RWPE2 (cell line): ENCODE data around the gene LATS1.
"Not testable (repeated sequence)": the region's sequence is repeated elsewhere in the genome, so short reads cannot be mapped to it uniquely, and the experiment has no call there.

Experiments
- ATAC-seq: fragments of 200-7000 bp; cut with Tn5 transposase; 3 replicates; pipeline ENCODE4 v1.9.1; 2021; ENCODE audit warnings: low read depth
- DNase-seq: peaks from one replicate; pipeline ENCODE4 v3.0.0-alpha.2; 2020; ENCODE audit warnings: low spot score
- H3K27ac ChIP-seq: fragments of 450-650 bp; 2 replicates; pipeline ENCODE4 v1.5.1; 2017; ENCODE audit warnings: mild to moderate bottlenecking; ENCODE audit not compliant: poor library complexity, severe bottlenecking
- H3K27me3 ChIP-seq: fragments of 250-450 bp; sonication (Bioruptor Pico); 2 replicates; pipeline ENCODE4 v1.5.1; 2021; ENCODE audit warnings: mild to moderate bottlenecking, moderate library complexity; ENCODE audit not compliant: insufficient read depth, poor library complexity, severe bottlenecking
- H3K36me3 ChIP-seq: fragments of 250-450 bp; sonication (Bioruptor Pico); 2 replicates; pipeline ENCODE4 v1.5.1; 2020; ENCODE audit warnings: low read depth, mild to moderate bottlenecking, moderate library complexity
- H3K4me1 ChIP-seq: fragments of 250-450 bp; sonication (Bioruptor Pico); 2 replicates; pipeline ENCODE4 v1.5.1; 2021; ENCODE audit warnings: mild to moderate bottlenecking, moderate library complexity; ENCODE audit not compliant: insufficient read depth, poor library complexity, severe bottlenecking
- H3K4me3 ChIP-seq: fragments of 250-450 bp; sonication (Bioruptor Pico); 2 replicates; pipeline ENCODE4 v1.5.1; 2021; ENCODE audit warnings: mild to moderate bottlenecking, moderate library complexity; ENCODE audit not compliant: severe bottlenecking
- H3K9me3 ChIP-seq: fragments of 250-450 bp; sonication (Bioruptor Pico); 2 replicates; pipeline ENCODE4 v1.5.1; 2021; ENCODE audit warnings: mild to moderate bottlenecking, moderate library complexity; ENCODE audit not compliant: severe bottlenecking
- CTCF ChIP-seq: fragments of 450-650 bp; IDR thresholded peaks from one replicate; pipeline ENCODE4 v1.5.1; 2017; ENCODE audit warnings: mild to moderate bottlenecking, moderate library complexity; ENCODE audit not compliant: poor library complexity, severe bottlenecking

LATS1 gene

DNA sequence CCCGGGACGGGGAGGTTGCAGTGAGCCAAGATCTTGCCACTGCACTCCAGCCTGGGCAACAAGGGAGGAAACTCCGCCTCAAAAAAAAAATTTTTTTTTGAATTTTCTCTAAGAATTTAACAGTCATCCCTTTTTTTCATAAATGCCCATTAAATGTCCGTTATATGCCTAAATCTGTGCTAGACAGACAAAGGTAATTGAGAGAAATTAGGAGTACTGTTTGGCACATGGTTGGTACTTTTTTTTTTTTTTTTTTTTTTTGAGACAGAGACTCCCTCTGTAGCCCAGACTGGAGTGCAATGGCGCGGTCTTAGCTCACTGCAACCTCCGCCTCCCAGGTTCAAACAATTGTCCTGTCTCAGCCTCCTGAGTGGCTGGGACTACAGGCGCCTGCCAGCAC is 33.3 kb upstream of the LATS1 start:
- TF ChIP-seq CTCF: no peak
- Histone ChIP-seq H3K27me3 (no peaks in the 10 kb centered on the region), H3K27ac (peak overlapping the region; percentile 71), H3K9me3 (no peaks in the 10 kb centered on the region), H3K4me3 (peak overlapping the region; percentile 84), H3K4me1 (peaks cover 12% of the 10 kb centered on the region), H3K36me3 (peaks cover 21% of the 10 kb centered on the region)
- DNase-seq: no peak
- no peak for ATAC-seq

GRCh38 chr6:149750136-149750609 is 32.3 kb upstream of the LATS1 start:
- TF ChIP-seq CTCF: no peak
- peak; percentile 59 for ATAC-seq
- peaks cover 12% of the 10 kb centered on the region for H3K4me1 ChIP-seq
- peak overlapping the region; percentile 71 for H3K27ac ChIP-seq
- H3K4me3 ChIP-seq: peak overlapping the region; percentile 84
- DNase-seq: peak; percentile 75
- H3K27me3 ChIP-seq: no peaks in the 10 kb centered on the region
- no peaks in the 10 kb centered on the region for H3K9me3 ChIP-seq
- H3K36me3 ChIP-seq: peaks cover 20% of the 10 kb centered on the region

DNA sequence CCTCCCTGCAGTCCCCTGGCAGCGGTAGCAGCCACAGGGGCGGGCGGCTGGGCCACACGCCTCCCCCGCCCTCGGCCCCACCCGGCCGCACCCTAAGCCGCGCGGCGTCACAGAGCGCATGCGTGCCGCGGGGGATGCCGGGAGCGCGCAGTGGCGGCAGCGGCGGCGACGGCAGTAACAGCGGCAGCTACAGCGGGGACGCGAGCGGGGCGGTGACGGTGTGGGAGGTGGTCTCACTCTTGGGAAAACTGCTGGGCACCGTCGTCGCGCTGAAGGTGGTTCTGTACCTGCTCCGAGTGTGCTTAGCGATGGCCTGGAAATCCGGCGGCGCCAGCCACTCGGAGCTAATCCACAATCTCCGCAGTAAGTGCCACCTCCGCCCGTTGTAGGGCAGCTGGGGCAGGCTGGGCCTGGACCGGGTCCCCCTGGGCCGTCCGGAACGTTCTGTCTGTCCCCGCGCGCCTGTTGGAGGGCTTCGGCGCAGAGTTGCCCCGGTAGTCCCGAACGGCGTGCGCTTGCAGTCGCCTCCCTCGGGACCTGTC is 31.8 kb upstream of the LATS1 start, which contains the start of gene PCMT1:
Gene PCMT1, plus strand, starts transcription at position 148 of the 542 bp plus-strand sequence. Its CDS starts 161 bp downstream, at position 309.
- TF ChIP-seq CTCF: no peak
- Histone ChIP-seq H3K9me3 (no peaks in the 10 kb centered on the region), H3K27ac (peak within 1 kb of the TSS; percentile 71), H3K4me3 (peak within 1 kb of the TSS; percentile 84), H3K36me3 (peaks cover 20% of the 10 kb centered on the region), H3K27me3 (no peaks in the 10 kb centered on the region), H3K4me1 (peaks cover 12% of the 10 kb centered on the region)
- DNase-seq (peak; percentile 86), ATAC-seq (peak; percentile 77)

- H3K36me3 ChIP-seq: peaks cover 22% of the 10 kb centered on the region
- H3K27ac ChIP-seq: peak overlapping the region; percentile 71
- H3K4me1 ChIP-seq: peaks cover 12% of the 10 kb centered on the region
- not testable (repeated sequence) for H3K9me3 ChIP-seq, ATAC-seq, H3K27me3 ChIP-seq, DNase-seq
- H3K4me3 ChIP-seq: peak overlapping the region; percentile 84
Observed at GRCh38 chr6:149749082-149749593, 31.2 kb upstream of the LATS1 start.

DNA sequence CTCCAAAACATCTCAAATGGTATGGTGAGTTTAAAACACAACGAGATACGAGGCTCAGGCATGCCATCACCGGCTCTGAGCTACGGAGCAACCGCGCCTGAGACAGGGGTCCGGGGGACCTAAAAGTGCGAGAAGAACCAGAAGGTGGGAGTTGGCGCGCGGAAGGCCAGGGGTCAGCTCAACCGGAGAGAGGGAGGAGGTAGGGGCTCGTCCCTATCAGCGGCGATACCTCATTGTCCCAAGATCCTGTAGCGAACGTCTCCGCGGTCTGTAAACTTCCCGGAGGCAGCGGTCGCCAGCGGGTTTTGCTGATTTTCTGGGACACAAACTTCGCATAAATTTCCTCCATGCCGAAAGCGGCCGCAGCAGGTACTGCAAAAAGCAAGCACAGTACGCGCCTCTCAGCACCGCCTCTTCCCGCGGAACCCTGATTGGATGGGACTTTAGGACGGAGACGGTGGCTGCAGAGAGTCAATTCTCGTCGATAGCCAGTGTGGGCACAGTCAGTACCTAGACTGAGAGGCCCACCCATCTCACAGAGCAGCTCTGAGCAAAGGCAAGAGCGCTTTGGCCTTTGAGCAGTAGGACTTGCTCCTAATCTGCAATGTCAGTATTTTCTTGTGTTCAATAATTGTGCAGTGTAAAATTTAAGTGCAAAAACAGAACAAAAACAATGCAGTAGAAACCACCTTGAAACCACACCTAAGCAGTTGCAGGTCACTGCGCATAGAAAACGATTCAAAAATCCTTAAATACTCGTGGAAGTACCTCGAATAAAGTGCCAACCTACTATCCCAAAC is 28.4 kb upstream of the LATS1 start, which contains the start of gene NUP43:
Gene NUP43, minus strand, starts transcription at position 383 of the 800 bp plus-strand sequence. Its CDS starts 34 bp downstream, at position 349.
- peak; percentile 72 for ATAC-seq
- peak within 1 kb of the TSS; percentile 55 for H3K4me3 ChIP-seq
- peak; percentile 91 for DNase-seq
- peak within 1 kb of the TSS; percentile 40 for H3K27ac ChIP-seq
- peak; percentile 49 for TF ChIP-seq CTCF
- no peaks in the 10 kb centered on the region for H3K4me1 ChIP-seq
- H3K9me3 ChIP-seq: no peaks in the 10 kb centered on the region
- H3K36me3 ChIP-seq: peaks cover 34% of the 10 kb centered on the region
- no peaks in the 10 kb centered on the region for H3K27me3 ChIP-seq

GRCh38 chr6:149745252-149745651 is 27.4 kb upstream of the LATS1 start:
- H3K27ac ChIP-seq: peak overlapping the region; percentile 40
- H3K4me3 ChIP-seq: peak overlapping the region; percentile 55
- H3K27me3 ChIP-seq, H3K9me3 ChIP-seq, ATAC-seq, DNase-seq, H3K4me1 ChIP-seq: not testable (repeated sequence)
- H3K36me3 ChIP-seq: peaks cover 45% of the 10 kb centered on the region
